Natural killer cell (primary cell): ENCODE data around the gene SYCP3. TPM values are rescaled to one million over a fixed set of nuclear protein-coding genes. Genes with fewer than 3 reads are reported as not detected.
A peak's percentile ranks its signal among the peaks of the same experiment; 100 is the strongest.

Experiments used
- ATAC-seq, 3 donors: fragments of 150-1000 bp in 2 of 3; fragments of 200-7000 bp in 1 of 3; cut with Tn5 transposase; 1 replicate in 1 of 3; 2 replicates in 2 of 3; pipeline ENCODE4 v1.10.0; 2021; ENCODE audit warnings: mild to moderate bottlenecking in 2 of 3, moderate library complexity in 2 of 3
- DNase-seq, 2 donors: peaks; one replicate each; pipeline versions ENCODE4 v3.0.0 to v3.0.0-alpha.2; 2013 to 2021; ENCODE audit warnings: mixed read lengths in 1 of 2
- H3K27ac ChIP-seq: one replicate; pipeline ENCODE4 v1.5.1; 2013; ENCODE audit warnings: mild to moderate bottlenecking, low read length
- H3K27me3 ChIP-seq: one replicate; pipeline ENCODE4 v1.6.1; 2013; ENCODE audit warnings: low read length; ENCODE audit not compliant: control insufficient read depth, insufficient read depth
- H3K36me3 ChIP-seq: one replicate; pipeline ENCODE4 v1.6.1; 2013; ENCODE audit warnings: low read length; ENCODE audit not compliant: control insufficient read depth, insufficient read depth
- H3K4me1 ChIP-seq: one replicate; pipeline ENCODE4 v1.6.1; 2013; ENCODE audit warnings: low read length; ENCODE audit not compliant: control insufficient read depth, insufficient read depth
- H3K4me3 ChIP-seq: one replicate; pipeline ENCODE4 v1.5.1; 2013; ENCODE audit warnings: low read length
- H3K9me3 ChIP-seq: one replicate; pipeline ENCODE4 v1.6.1; 2013; ENCODE audit warnings: low read length; ENCODE audit not compliant: control insufficient read depth, insufficient read depth
- H3K27ac Mint-ChIP-seq, 2 donors: one replicate each; pipeline ENCODE4 v1.8.0; 2022; ENCODE audit warnings: mild to moderate bottlenecking in 2 of 2, mixed read lengths in 2 of 2, moderate library complexity in 1 of 2
- H3K27me3 Mint-ChIP-seq, 2 donors: one replicate each; pipeline ENCODE4 v1.8.0; 2022; ENCODE audit warnings: low read depth in 2 of 2, mixed read lengths in 2 of 2
- H3K36me3 Mint-ChIP-seq: one replicate; pipeline ENCODE4 v1.8.0; 2022; ENCODE audit warnings: mixed read lengths
- H3K4me1 Mint-ChIP-seq, 2 donors: one replicate each; pipeline ENCODE4 v1.8.0; 2022; ENCODE audit warnings: mixed read lengths in 2 of 2
- H3K4me3 Mint-ChIP-seq: one replicate; pipeline ENCODE4 v1.8.0; 2022; ENCODE audit warnings: mild to moderate bottlenecking, moderate library complexity, mixed read lengths
- H3K9me3 Mint-ChIP-seq, 2 donors: one replicate each; pipeline ENCODE4 v1.8.0; 2022; ENCODE audit warnings: mixed read lengths in 2 of 2
- WGBS: methylation state at CpG from one replicate; pipeline ENCODE4 v1.1.7; 2013; ENCODE audit warnings: missing lambda C conversion rate; ENCODE audit not compliant: insufficient coverage; 5-methylcytosine and 5-hydroxymethylcytosine counted together
- intact Hi-C: fragments of 100-400 bp; cut with micrococcal nuclease; formaldehyde crosslinking; loops from one replicate; pipeline ENCODE4 v1.14.2; 2022
- total RNA-seq, 4 donors: library from RNA; stranded (reverse); fragments of 120-200 nt in 1 of 4; gene quantifications; one replicate each; pipeline versions ENCODE4 v1.2.3 to v1.2.4, GENCODE V29; 2013 to 2022
- TF ChIP-seq, protein P1 (sequence below): fragments of 200-600 bp; IDR thresholded peaks from one replicate; pipeline ENCODE4 v1.8.0; 2022; ENCODE audit warnings: antibody characterized with exemption

SYCP3 gene
- total RNA-seq, 3 donors from 2014 or later (not counting 1 experiment from before 2014, with no cell fraction given), result 1.4 to 3.2 (median 2.4) TPM

DNA sequence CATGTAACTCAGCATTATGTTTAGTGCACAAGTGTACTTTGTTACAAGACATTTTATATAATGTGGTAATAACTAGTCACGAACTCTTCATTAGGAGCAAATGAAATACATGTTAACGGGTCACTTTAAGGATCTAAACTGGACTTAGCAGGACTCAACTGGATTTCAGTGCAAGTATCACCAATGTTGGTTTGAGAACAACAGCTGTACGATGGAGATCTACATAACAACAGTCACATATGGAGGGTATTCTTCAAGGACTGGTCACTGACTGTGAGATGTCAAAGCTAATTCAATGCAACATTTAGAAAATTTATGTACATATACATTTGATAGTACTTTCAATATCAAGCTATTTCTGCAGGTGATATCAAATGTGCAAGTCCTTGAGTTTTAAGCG is 22.5 kb upstream of the SYCP3 start:
- peaks cover 26% of the 10 kb centered on the region for H3K36me3 Mint-ChIP-seq
- no peak overlapping the region for H3K4me3 ChIP-seq
- no peaks in the 10 kb centered on the region for H3K27me3 Mint-ChIP-seq
- H3K4me1 Mint-ChIP-seq, result peaks cover 18 to 19% of the 10 kb centered on the region in 2 donors
- peaks cover 72% of the 10 kb centered on the region for H3K36me3 ChIP-seq
- no peak for ATAC-seq
- no peaks in the 10 kb centered on the region for H3K9me3 Mint-ChIP-seq
- H3K27ac ChIP-seq, result no peak overlapping the region
- intact Hi-C loops, result no loop called here
- DNase-seq, result no peak
- no peak overlapping the region for H3K4me3 Mint-ChIP-seq
- H3K27me3 ChIP-seq, result no peaks in the 10 kb centered on the region
- H3K4me1 ChIP-seq, result no peaks in the 10 kb centered on the region
- H3K27ac Mint-ChIP-seq, result peak overlapping the region in 1 of 2 donors; percentile 53
- 97% methylated on average over 3 of the region's 4 CpGs for WGBS
- H3K9me3 ChIP-seq, result no peaks in the 10 kb centered on the region
- TF ChIP-seq, protein P1, sequence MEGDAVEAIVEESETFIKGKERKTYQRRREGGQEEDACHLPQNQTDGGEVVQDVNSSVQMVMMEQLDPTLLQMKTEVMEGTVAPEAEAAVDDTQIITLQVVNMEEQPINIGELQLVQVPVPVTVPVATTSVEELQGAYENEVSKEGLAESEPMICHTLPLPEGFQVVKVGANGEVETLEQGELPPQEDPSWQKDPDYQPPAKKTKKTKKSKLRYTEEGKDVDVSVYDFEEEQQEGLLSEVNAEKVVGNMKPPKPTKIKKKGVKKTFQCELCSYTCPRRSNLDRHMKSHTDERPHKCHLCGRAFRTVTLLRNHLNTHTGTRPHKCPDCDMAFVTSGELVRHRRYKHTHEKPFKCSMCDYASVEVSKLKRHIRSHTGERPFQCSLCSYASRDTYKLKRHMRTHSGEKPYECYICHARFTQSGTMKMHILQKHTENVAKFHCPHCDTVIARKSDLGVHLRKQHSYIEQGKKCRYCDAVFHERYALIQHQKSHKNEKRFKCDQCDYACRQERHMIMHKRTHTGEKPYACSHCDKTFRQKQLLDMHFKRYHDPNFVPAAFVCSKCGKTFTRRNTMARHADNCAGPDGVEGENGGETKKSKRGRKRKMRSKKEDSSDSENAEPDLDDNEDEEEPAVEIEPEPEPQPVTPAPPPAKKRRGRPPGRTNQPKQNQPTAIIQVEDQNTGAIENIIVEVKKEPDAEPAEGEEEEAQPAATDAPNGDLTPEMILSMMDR, result no peak

DNA sequence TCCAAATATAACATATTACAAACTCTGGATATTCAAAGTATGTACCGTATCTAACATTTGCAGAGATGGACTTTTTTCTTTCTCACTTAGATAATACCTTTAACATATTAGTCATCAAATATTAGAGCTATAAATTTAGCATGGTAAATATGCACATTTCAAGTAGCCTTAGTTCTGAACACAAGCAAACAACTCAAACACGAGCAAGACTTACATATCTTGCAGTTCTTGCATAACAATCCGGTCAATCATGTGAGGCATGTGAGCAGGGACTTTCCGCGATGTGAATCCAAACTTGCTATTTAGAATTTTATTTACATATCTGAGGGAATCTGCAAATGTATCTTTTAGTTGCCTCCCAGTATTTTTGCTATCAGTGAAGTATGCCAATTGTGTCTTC is 22.1 kb upstream of the SYCP3 start:
- Mint-ChIP-seq H3K9me3 (no peaks in the 10 kb centered on the region), H3K27ac (peak overlapping the region in 1 of 2 donors; percentile 53), H3K36me3 (peaks cover 26% of the 10 kb centered on the region), H3K27me3 (no peaks in the 10 kb centered on the region), H3K4me3 (no peak overlapping the region), H3K4me1 (peaks cover 18 to 19% of the 10 kb centered on the region in 2 donors)
- no peak for DNase-seq
- no peaks in the 10 kb centered on the region for H3K4me1 ChIP-seq
- no peak overlapping the region for H3K4me3 ChIP-seq
- no peaks in the 10 kb centered on the region for H3K27me3 ChIP-seq
- H3K27ac ChIP-seq, result no peak overlapping the region
- H3K36me3 ChIP-seq, result peaks cover 73% of the 10 kb centered on the region
- no peak for ATAC-seq
- H3K9me3 ChIP-seq, result no peaks in the 10 kb centered on the region
- TF ChIP-seq, protein P1, result no peak
- intact Hi-C loops, result no loop called here
- 88% methylated on average over 4 of the region's 5 CpGs for WGBS

DNA sequence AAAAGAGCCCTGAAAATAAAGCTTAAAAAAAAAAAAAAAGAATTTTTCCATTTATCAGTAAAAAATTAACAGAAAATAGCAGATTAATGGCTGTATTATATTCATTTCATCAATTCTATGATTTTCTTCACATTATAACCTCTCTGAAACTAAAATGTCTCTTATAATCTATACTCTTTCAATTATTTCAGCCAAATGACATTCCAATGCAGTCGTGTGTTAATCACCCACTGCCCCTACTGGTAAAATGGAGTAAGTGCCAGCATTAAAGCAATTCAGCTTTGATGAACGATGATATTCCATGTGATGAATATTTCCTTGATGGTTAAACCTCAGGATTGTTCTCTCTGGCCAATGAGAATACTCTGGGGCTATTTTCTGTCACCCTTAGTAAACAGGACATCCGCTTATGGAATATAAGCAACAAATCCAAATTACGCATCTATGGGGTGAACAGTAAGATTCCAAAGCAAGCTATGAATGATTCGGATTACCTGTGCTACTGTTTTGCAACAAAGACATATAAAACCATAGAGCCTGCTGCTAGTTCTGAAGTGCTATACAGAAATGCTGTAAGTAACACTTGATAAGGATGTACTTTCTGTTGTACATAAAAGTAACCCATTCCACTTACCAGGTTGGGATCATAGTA is 20.3 kb upstream of the SYCP3 start:
- H3K4me3 Mint-ChIP-seq, result no peak overlapping the region
- Histone ChIP-seq H3K36me3 (peaks cover 79% of the 10 kb centered on the region), H3K27me3 (no peaks in the 10 kb centered on the region), H3K27ac (no peak overlapping the region), H3K4me3 (no peak overlapping the region), H3K9me3 (no peaks in the 10 kb centered on the region), H3K4me1 (no peaks in the 10 kb centered on the region)
- ATAC-seq (peak in 2 of 3 donors; percentile 65 to 79), DNase-seq (peak in 1 of 2 donors; percentile 61)
- H3K36me3 Mint-ChIP-seq, result peaks cover 30% of the 10 kb centered on the region
- peaks cover 13 to 16% of the 10 kb centered on the region in 2 donors for H3K4me1 Mint-ChIP-seq
- intact Hi-C loops, result loop anchor here (1.0 kb wide), 1 partner anchor 345 kb away; no protein-coding TSS in a partner anchor
- H3K27ac Mint-ChIP-seq, result peak overlapping the region in 1 of 2 donors; percentile 45
- H3K9me3 Mint-ChIP-seq, result no peaks in the 10 kb centered on the region
- WGBS, result 67% methylated on average over 5 of the region's 5 CpGs
- TF ChIP-seq, protein P1, result peak; percentile 63
- no peaks in the 10 kb centered on the region for H3K27me3 Mint-ChIP-seq

DNA sequence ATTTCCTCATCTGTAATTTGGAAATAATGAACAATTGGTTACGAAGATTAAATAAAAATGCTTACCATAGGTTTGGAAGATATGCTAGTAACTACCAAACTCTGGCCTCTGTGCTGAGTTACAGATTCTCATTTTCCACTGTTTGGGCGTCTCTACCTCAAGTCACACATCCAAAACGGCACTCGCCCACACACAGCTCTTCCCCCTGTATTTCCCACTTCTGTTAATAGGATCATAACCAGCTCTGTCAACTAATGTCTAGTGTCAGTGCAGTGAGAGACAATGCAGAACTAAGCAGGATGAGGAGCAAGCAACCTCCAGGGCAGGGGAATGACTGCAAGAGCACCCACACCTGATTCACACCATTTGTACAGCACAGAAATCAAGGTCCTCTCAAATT is 10.9 kb upstream of the SYCP3 start:
- no peak overlapping the region for H3K4me3 ChIP-seq
- no peaks in the 10 kb centered on the region for H3K4me1 ChIP-seq
- ATAC-seq, result no peak
- Mint-ChIP-seq H3K27me3 (no peaks in the 10 kb centered on the region), H3K4me1 (peaks cover 12 to 27% of the 10 kb centered on the region in 2 donors), H3K36me3 (peaks cover 19% of the 10 kb centered on the region), H3K4me3 (no peak overlapping the region), H3K27ac (peak overlapping the region; percentile 53 to 62), H3K9me3 (no peaks in the 10 kb centered on the region)
- no peak overlapping the region for H3K27ac ChIP-seq
- no peak for DNase-seq
- intact Hi-C loops, result no loop called here
- H3K36me3 ChIP-seq, result peaks cover 75% of the 10 kb centered on the region
- H3K9me3 ChIP-seq, result no peaks in the 10 kb centered on the region
- 86% methylated on average over 4 of the region's 4 CpGs for WGBS
- TF ChIP-seq, protein P1, result no peak
- H3K27me3 ChIP-seq, result no peaks in the 10 kb centered on the region
